Gastroesophageal sphincter (tissue), 4 donors: Measurements from ENCODE around the gene MUC5B. TPM values are rescaled to one million over a fixed set of nuclear protein-coding genes. Genes with fewer than 3 reads are reported as not detected.

Experiments used
- ATAC-seq: fragments of 150-250 bp; one replicate; pipeline ENCODE4 v1.9.1; 2016; ENCODE audit warnings: mild to moderate bottlenecking, moderate library complexity
- H3K27ac ChIP-seq, 4 donors: fragments of 200-600 bp; sonication (generic) in 3 of 4; 1 replicate in 3 of 4; 2 replicates in 1 of 4; pipeline ENCODE4 v1.5.1; 2016 to 2019
- H3K27me3 ChIP-seq: fragments of 200-600 bp; sonication (generic); one replicate; pipeline ENCODE4 v1.5.1; 2019
- H3K36me3 ChIP-seq, 2 donors: fragments of 200-600 bp; sonication (generic); one replicate each; pipeline ENCODE4 v1.5.1; 2019; ENCODE audit warnings: control low read depth in 1 of 2
- H3K4me1 ChIP-seq, 3 donors: fragments of 200-600 bp; sonication (generic); 1 replicate in 2 of 3; 2 replicates in 1 of 3; pipeline ENCODE4 v1.5.1; 2016 to 2019; ENCODE audit warnings: control low read depth in 2 of 3
- H3K4me3 ChIP-seq, 2 donors: fragments of 200-600 bp; sonication (generic); one replicate each; pipeline ENCODE4 v1.5.1; 2019; ENCODE audit warnings: mild to moderate bottlenecking in 1 of 2, moderate library complexity in 1 of 2
- H3K9me3 ChIP-seq, 3 donors: fragments of 200-600 bp; sonication (generic); one replicate each; pipeline ENCODE4 v1.5.1; 2017 to 2019; ENCODE audit warnings: control low read depth in 2 of 3
- EP300 ChIP-seq: sonication (generic); formaldehyde crosslinking; IDR thresholded peaks from one replicate; pipeline ENCODE4 v1.6.1; 2017; ENCODE audit warnings: antibody characterized with exemption, mild to moderate bottlenecking
- POLR2A ChIP-seq, 2 donors: fragments of 450-650 bp; IDR thresholded peaks; one replicate each; pipeline ENCODE4 v1.6.1; 2017; ENCODE audit warnings: antibody characterized with exemption in 2 of 2, mild to moderate bottlenecking in 2 of 2, moderate library complexity in 1 of 2
- POLR2AphosphoS5 ChIP-seq: sonication (generic); formaldehyde crosslinking; IDR thresholded peaks from one replicate; pipeline ENCODE4 v1.6.1; 2017; ENCODE audit warnings: antibody characterized with exemption
- WGBS, 2 donors: methylation state at CpG; one replicate each; pipeline ENCODE4 v1.1.5; 2018; ENCODE audit warnings: low coverage in 1 of 2; 5-methylcytosine and 5-hydroxymethylcytosine counted together
- total RNA-seq, 4 donors: library from RNA; depleted of rRNA; stranded (reverse); fragments of >200 nt; gene quantifications; one replicate each; pipeline ENCODE4 v1.1.0, GENCODE V29; 2016
- TF ChIP-seq, protein P1 (sequence below), 4 experiments: fragments of 200-600 bp in 2 of 4; fragments of 450-650 bp in 2 of 4; sonication (generic) in 1 of 4; IDR thresholded peaks; one replicate each; pipeline ENCODE4 v1.5.1; 2017 to 2019; ENCODE audit warnings: antibody characterized with exemption in 4 of 4, mild to moderate bottlenecking in 2 of 4, moderate library complexity in 2 of 4

Gene MUC5B
- total RNA-seq, 4 donors from 2014 or later: 0.13 to 199 (median 0.60) TPM

DNA sequence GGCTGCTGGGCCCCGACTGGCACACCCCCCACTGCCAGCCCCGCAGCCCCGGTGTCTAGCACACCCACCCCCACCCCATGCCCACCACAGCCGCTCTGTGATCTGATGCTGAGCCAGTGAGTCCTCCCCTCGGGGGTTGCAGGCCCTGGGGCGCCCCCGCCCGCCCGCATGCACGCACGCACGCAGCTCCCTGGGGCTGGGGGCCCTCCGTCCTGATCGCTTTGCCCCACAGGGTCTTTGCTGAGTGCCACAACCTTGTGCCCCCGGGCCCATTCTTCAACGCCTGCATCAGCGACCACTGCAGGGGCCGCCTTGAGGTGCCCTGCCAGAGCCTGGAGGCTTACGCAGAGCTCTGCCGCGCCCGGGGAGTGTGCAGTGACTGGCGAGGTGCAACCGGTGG is 32.3 kb downstream of the MUC5B start:
- Histone ChIP-seq H3K27me3 (no peaks in the 10 kb centered on the region), H3K4me1 (no peaks in the 10 kb centered on the region), H3K9me3 (no peaks in the 10 kb centered on the region), H3K27ac (no peak overlapping the region), H3K4me3 (no peak overlapping the region), H3K36me3 (no peaks in the 10 kb centered on the region)
- TF ChIP-seq POLR2AphosphoS5 (no peak), EP300 (no peak), POLR2A (IDR thresholded peaks at IDR 0.05) (no peak)
- TF ChIP-seq, protein P1, sequence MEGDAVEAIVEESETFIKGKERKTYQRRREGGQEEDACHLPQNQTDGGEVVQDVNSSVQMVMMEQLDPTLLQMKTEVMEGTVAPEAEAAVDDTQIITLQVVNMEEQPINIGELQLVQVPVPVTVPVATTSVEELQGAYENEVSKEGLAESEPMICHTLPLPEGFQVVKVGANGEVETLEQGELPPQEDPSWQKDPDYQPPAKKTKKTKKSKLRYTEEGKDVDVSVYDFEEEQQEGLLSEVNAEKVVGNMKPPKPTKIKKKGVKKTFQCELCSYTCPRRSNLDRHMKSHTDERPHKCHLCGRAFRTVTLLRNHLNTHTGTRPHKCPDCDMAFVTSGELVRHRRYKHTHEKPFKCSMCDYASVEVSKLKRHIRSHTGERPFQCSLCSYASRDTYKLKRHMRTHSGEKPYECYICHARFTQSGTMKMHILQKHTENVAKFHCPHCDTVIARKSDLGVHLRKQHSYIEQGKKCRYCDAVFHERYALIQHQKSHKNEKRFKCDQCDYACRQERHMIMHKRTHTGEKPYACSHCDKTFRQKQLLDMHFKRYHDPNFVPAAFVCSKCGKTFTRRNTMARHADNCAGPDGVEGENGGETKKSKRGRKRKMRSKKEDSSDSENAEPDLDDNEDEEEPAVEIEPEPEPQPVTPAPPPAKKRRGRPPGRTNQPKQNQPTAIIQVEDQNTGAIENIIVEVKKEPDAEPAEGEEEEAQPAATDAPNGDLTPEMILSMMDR (IDR thresholded peaks at IDR 0.05): no peak
- no peak for ATAC-seq
- 60% methylated on average over 1 of the region's 24 CpGs; no CpG with 5 or more reads in 1 of the 2 donors for WGBS, 2 donors

DNA sequence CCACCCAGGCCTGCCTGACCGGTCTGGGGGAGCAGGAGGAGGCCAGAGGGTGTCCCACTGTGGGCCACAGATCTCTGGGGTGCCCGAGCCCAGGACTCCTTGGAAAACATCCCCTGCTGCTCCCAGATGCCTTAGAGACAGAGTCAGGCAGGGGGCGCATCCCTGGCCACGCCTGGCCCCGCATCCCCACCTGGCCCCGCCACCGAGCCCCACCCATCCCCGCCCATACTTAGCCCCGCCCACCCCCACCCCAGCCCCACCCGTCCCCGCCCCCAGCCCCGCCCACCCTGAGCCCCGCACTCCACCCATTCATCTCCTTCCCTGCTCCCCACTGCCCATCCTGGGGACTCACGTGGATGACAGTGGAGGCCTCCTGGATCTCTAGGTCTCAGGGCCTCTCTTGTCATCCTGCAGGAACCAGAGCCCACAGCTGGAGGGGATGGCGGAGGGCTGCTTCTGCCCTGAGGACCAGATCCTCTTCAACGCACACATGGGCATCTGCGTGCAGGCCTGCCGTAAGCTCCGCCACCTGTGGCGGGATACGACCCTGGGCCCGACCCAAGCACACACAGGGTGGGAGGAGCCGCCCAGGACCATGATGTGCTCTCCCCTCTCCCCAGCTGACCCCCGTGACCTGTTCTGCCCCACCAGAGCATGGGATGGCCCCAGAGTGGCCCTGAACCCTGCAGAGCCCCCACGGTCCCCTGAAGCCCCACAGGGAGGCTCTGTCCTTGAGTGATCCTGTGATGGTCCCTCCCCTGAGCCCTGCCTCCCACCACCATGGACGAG is 33.6 kb downstream of the MUC5B start:
- Histone ChIP-seq H3K9me3 (no peaks in the 10 kb centered on the region), H3K4me1 (peaks cover 0 to under 1% (median 0%) of the 10 kb centered on the region in 3 donors), H3K36me3 (no peaks in the 10 kb centered on the region), H3K27ac (no peak overlapping the region), H3K4me3 (no peak overlapping the region), H3K27me3 (no peaks in the 10 kb centered on the region)
- WGBS, 2 donors: 82 to 83% methylated on average over 1 to 2 of the region's 26 CpGs
- ATAC-seq: no peak
- TF ChIP-seq POLR2AphosphoS5: no peak
- TF ChIP-seq, protein P1 (IDR thresholded peaks at IDR 0.05): no peak

DNA sequence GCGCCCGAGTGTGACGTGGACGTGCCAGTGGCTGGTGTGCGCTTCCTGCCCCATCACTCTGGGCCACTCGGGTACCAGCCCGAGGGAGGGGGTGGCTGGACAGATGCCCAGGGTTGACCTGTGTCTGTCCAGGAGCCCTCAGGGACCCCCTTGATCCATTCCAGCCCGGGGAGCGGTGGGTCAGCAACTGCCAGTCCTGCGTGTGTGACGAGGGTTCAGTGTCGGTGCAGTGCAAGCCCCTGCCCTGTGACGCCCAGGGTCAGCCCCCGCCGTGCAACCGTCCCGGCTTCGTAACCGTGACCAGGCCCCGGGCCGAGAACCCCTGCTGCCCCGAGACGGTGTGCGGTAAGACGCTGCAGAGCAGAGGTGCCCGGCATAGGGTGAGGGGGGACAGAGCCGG is 34.5 kb downstream of the MUC5B start:
- ATAC-seq: no peak
- Histone ChIP-seq H3K27me3 (no peaks in the 10 kb centered on the region), H3K4me1 (peaks cover 0 to 9% (median 8%) of the 10 kb centered on the region in 3 donors), H3K27ac (no peak overlapping the region), H3K9me3 (no peaks in the 10 kb centered on the region), H3K4me3 (no peak overlapping the region), H3K36me3 (no peaks in the 10 kb centered on the region)
- WGBS, 2 donors: no CpG with 5 or more reads among the region's 27 CpGs
- TF ChIP-seq EP300 (no peak), POLR2AphosphoS5 (no peak), POLR2A (IDR thresholded peaks at IDR 0.05) (no peak)
- TF ChIP-seq, protein P1 (IDR thresholded peaks at IDR 0.05): no peak

DNA sequence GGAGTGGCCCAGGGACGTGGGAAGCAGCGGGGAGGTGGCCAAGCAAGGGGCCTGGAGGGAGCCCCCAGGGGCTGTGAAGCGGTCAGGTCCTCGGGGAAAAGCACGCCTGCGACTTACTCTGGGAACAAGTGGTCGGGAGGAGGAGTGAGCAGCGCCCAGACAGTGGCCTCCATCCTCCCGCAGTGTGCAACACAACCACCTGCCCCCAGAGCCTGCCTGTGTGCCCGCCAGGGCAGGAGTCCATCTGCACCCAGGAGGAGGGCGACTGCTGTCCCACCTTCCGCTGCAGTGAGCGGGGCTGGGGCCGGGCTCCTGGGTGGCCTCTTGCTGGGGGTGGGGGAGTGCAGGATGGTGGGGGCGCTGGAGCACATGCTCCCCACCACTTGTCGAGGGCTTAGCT is 35.0 kb downstream of the MUC5B start:
- Histone ChIP-seq H3K9me3 (no peaks in the 10 kb centered on the region), H3K36me3 (no peaks in the 10 kb centered on the region), H3K4me1 (peaks cover 0 to 14% (median 10%) of the 10 kb centered on the region in 3 donors), H3K27ac (no peak overlapping the region), H3K4me3 (no peak overlapping the region), H3K27me3 (no peaks in the 10 kb centered on the region)
- WGBS, 2 donors: 67% methylated on average over 5 of the region's 16 CpGs; no CpG with 5 or more reads in 1 of the 2 donors
- no peak for ATAC-seq
- TF ChIP-seq EP300: no peak
- TF ChIP-seq, protein P1 (IDR thresholded peaks at IDR 0.05): no peak
- TF ChIP-seq POLR2A (IDR thresholded peaks at IDR 0.05): no peak
- TF ChIP-seq POLR2AphosphoS5: no peak
